HG03520 (cell line): Measurements from ENCODE around the gene ATXN1.

ENCODE experiments used
- ATAC-seq: cut with Tn5 transposase; IDR thresholded peaks from one replicate; pipeline ENCODE4 v1.9.1; 2021; ENCODE audit warnings: mild to moderate bottlenecking, moderate library complexity; ENCODE audit not compliant: unreplicated experiment

ATXN1 gene

GRCh38 chr6:16432075-16433032 is 328.9 kb downstream of the ATXN1 start:
- peak; percentile 60 for ATAC-seq

GRCh38 chr6:16431106-16431505 is 330.2 kb downstream of the ATXN1 start:
- ATAC-seq, result no peak

- no peak for ATAC-seq
Observed at GRCh38 chr6:16430391-16431089, 330.7 kb downstream of the ATXN1 start.

DNA sequence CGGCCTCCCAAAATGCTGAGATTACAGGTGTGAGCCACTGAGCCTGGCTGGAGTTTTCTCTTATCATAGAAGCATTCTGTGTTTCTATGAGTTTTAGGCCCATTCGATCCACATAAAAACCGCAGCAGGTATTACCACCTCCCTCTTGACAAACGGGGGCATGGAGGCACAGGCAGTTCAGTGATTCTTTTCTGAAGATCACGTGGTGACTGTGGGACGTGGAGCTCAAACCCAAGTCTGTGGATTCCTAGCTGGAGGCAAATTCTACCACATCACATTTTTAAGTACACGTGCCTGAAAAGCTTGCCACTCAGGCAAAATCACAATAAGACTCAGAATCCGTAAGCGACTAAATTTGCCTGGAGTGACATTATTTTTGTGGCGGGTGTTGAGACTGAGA is 331.6 kb downstream of the ATXN1 start:
- ATAC-seq, result no peak

GRCh38 chr6:16427124-16427523 is 334.1 kb downstream of the ATXN1 start:
- ATAC-seq, result no peak

GRCh38 chr6:16425881-16426615 is 335.2 kb downstream of the ATXN1 start:
- no peak for ATAC-seq

DNA sequence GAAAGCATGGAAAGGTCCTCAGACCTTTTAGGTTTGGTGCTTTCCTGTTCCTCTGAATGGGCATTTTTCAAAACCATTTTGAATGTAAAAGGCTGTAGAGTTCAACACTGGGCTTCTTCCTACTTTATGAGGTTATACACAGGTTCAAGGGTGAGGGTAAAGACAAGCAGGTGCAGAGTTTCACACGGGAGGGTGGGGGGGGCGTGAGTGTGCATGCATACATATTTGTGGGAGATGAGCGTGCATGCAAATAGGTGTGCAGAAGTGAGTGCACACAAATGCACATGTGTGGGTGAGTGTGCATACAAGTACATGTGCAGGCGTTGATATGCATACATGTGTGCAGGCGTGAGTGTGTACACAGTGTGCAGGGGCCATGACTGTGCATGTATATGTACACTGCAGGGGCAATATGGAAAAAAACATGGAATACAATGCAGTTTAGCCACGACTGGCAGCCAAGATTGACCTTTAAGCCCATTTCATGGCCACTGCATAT is 339.7 kb downstream of the ATXN1 start:
- ATAC-seq, result peak; percentile 14

- peak; percentile 56 for ATAC-seq
Observed at GRCh38 chr6:16420715-16421461, 340.4 kb downstream of the ATXN1 start.

- peak; percentile 6 for ATAC-seq
Observed at GRCh38 chr6:16420337-16420714, 340.9 kb downstream of the ATXN1 start.

DNA sequence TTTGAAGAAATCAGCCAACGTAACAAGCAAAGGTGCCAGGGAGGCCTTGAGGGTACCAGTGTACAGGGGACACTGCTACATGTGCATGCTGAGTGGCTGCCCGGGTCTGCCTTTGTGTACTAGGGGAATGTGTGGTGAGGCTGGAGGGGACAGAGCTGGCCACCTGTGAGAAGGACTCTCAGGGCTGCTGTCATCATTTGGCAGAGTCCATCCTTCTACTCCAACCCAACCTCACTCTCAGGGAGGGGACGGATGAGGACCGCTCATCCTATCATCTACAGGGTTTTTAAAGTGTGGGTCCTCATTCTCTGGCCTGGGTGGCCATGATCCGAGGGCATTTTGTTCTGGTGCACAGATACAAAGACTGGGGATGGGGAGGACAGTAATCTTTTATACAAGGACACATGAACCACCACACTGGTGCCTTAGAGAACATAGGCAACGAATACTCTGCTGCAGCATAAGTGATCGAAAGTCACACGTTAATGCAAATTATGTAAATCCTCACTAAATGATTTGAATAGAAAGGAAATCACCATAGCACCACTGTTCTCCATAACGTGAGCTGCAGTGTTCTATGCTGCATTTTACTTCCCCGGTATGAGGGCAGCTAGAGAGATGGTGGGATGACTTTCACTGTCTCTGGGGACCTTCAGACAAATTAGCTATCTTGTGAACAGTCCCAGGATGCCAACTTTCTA is 341.5 kb downstream of the ATXN1 start:
- peak; percentile 56 for ATAC-seq

- no peak for ATAC-seq
Observed at GRCh38 chr6:16418151-16418550, 343.1 kb downstream of the ATXN1 start.

DNA sequence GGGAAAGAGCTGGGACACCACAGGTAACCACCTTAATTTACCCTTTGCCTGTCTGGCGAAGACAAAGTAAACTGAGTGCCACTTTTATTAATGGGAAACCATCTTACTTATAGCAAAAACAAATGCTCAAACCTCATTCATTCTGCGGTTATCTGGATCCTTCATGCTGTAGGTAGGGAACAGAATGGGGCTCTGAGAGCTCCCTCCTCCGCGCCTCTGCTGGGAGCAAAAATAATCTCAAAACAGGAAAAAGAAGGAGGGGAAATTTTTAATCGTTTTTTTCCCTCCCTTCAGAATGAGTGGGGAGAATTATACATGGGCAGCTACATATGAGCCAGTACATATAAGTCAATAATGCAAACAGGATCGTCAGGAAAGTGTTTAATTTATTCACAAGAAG is 345.6 kb downstream of the ATXN1 start:
- no peak for ATAC-seq

DNA sequence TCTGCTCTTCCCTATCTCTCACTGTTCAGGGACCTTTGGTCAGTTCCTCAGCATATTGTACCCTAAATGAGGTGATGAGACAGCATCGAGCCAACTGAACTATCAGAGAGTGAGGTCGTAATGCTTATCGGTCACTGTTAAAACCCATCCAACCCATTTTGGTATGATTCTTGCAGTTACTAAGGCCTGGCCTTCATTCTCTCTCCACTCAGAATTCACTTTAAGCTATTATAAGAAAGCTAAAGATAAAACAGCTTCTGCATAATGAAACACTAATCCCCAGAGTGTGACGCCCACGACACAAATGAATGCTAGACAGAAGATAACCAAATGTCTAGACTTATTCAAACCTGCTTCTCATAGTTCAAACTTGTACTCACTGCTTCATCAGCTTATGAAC is 347.1 kb downstream of the ATXN1 start:
- ATAC-seq, result peak; percentile 54

DNA sequence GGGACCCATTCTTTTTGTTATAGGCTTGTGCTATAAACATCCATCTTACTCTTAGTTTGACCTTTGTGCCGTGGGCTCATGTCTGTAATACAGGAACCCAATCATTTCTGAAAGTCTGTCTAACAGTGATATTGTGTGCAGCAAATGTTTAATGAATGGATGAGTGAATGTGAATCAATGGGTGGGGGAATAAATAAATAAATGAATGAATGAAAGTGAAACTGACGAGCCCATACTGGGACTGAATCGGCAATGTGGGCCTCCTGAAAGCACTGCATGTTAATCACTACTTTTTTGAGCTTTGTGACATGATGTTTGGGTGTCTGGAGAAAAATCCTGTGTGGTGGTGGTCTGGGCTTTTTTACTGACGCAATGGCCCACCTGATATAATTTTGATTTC is 347.9 kb downstream of the ATXN1 start:
- ATAC-seq, result peak; percentile 43

GRCh38 chr6:16412982-16413381 is 348.3 kb downstream of the ATXN1 start:
- no peak for ATAC-seq

DNA sequence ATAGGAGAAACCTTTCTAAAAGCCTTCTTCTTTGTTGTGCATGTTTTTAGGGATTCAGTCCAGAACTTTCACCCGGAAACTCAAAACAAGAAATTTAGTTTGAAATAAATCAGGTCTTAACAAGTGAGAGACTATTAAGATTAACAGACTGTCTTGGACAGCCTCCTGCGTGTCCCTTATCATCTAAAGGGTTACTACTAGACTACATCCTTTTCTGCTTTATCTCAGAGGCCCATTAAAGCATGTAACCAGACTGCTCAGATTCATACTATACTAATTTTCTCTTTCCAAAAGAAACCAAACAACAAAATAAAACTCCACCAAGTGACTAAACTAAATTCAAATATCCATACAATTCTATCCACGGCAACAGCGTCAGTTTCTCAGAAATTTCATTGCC is 349.1 kb downstream of the ATXN1 start:
- no peak for ATAC-seq

GRCh38 chr6:16409531-16410441 is 351.5 kb downstream of the ATXN1 start:
- peak; percentile 50 for ATAC-seq

GRCh38 chr6:16408766-16409165 is 352.5 kb downstream of the ATXN1 start:
- ATAC-seq, result no peak

- no peak for ATAC-seq
Observed at GRCh38 chr6:16406966-16407365, 354.3 kb downstream of the ATXN1 start.
